KMS-11 (cell line): Measurements from ENCODE around the gene SSUH2.

Experiments used
- H2AFZ ChIP-seq: fragments of 200-600 bp; sonication (generic); 2 replicates; pipeline ENCODE4 v1.6.1; 2016; ENCODE audit warnings: antibody characterized with exemption, mixed run types, low read depth
- H3K27ac ChIP-seq: fragments of 200-600 bp; sonication (generic); 2 replicates; pipeline ENCODE4 v1.6.1; 2016; ENCODE audit warnings: mild to moderate bottlenecking, mixed run types
- H3K27me3 ChIP-seq: fragments of 200-600 bp; sonication (generic); 2 replicates; pipeline ENCODE4 v1.6.1; 2017; ENCODE audit warnings: mild to moderate bottlenecking, low read depth, mixed run types, moderate library complexity; ENCODE audit not compliant: insufficient read depth
- H3K36me3 ChIP-seq: fragments of 200-600 bp; sonication (generic); 2 replicates; pipeline ENCODE4 v1.6.1; 2017; ENCODE audit warnings: mild to moderate bottlenecking, mixed run types; ENCODE audit not compliant: insufficient read depth
- H3K4me1 ChIP-seq: fragments of 200-600 bp; sonication (generic); 2 replicates; pipeline ENCODE4 v1.6.1; 2016; ENCODE audit warnings: mild to moderate bottlenecking, low read depth, mixed run types; ENCODE audit not compliant: poor library complexity, severe bottlenecking
- H3K4me2 ChIP-seq: fragments of 200-600 bp; sonication (generic); 2 replicates; pipeline ENCODE4 v1.7.0; 2016; ENCODE audit warnings: mild to moderate bottlenecking, mixed run types
- H3K4me3 ChIP-seq: fragments of 200-600 bp; sonication (generic); IDR thresholded peaks from 2 replicates; pipeline ENCODE4 v1.6.1; 2017; ENCODE audit warnings: low read depth, low read length, mixed read lengths; ENCODE audit not compliant: insufficient read depth
- H3K79me2 ChIP-seq: fragments of 200-600 bp; sonication (generic); 2 replicates; pipeline ENCODE4 v1.6.1; 2016; ENCODE audit warnings: low read depth, mixed run types; ENCODE audit not compliant: insufficient read depth
- H3K9ac ChIP-seq: fragments of 200-600 bp; sonication (generic); 2 replicates; pipeline ENCODE4 v1.6.1; 2016; ENCODE audit warnings: mild to moderate bottlenecking, mixed run types
- H4K20me1 ChIP-seq: fragments of 200-600 bp; sonication (generic); 2 replicates; pipeline ENCODE4 v1.6.1; 2016; ENCODE audit warnings: mild to moderate bottlenecking, mixed run types; ENCODE audit not compliant: insufficient read depth
- TF ChIP-seq, protein P1 (sequence below): fragments of 200-600 bp; sonication (generic); conservative IDR thresholded peaks from 2 replicates; pipeline ENCODE4 v1.6.1; 2017; ENCODE audit warnings: low read depth, mild to moderate bottlenecking, antibody characterized with exemption, low read length, moderate library complexity, mixed read lengths

Gene SSUH2

DNA sequence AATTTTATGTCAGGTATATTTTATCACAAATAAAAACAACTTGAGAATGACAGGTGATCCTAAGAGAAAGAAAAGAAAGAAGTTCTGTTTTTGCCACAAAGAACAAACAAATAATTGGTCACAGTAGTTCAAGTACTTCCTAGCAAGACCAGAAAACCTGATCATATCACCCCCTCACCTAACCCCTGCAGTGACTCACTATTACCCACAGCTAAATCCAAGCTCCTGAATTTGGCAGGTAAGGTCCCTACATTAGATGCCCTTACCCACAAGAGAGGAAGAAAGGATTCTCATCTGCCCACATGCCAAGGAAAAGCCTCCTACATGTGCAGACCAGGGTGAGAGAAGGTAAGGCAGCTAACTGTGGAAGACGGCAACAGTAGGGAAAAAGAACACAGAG, 4.4 kb downstream of the SSUH2 start:
- no peaks in the 10 kb centered on the region for H3K36me3 ChIP-seq
- no peaks in the 10 kb centered on the region for H3K4me1 ChIP-seq
- H3K9ac ChIP-seq: no peak overlapping the region
- TF ChIP-seq, protein P1, sequence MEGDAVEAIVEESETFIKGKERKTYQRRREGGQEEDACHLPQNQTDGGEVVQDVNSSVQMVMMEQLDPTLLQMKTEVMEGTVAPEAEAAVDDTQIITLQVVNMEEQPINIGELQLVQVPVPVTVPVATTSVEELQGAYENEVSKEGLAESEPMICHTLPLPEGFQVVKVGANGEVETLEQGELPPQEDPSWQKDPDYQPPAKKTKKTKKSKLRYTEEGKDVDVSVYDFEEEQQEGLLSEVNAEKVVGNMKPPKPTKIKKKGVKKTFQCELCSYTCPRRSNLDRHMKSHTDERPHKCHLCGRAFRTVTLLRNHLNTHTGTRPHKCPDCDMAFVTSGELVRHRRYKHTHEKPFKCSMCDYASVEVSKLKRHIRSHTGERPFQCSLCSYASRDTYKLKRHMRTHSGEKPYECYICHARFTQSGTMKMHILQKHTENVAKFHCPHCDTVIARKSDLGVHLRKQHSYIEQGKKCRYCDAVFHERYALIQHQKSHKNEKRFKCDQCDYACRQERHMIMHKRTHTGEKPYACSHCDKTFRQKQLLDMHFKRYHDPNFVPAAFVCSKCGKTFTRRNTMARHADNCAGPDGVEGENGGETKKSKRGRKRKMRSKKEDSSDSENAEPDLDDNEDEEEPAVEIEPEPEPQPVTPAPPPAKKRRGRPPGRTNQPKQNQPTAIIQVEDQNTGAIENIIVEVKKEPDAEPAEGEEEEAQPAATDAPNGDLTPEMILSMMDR: no peak
- no peak overlapping the region for H3K27ac ChIP-seq
- no peaks in the 10 kb centered on the region for H3K79me2 ChIP-seq
- no peak overlapping the region for H3K4me3 ChIP-seq
- no peaks in the 10 kb centered on the region for H3K27me3 ChIP-seq
- no peaks in the 10 kb centered on the region for H4K20me1 ChIP-seq
- H3K4me2 ChIP-seq: no peak overlapping the region
- H2AFZ ChIP-seq: no peak overlapping the region

DNA sequence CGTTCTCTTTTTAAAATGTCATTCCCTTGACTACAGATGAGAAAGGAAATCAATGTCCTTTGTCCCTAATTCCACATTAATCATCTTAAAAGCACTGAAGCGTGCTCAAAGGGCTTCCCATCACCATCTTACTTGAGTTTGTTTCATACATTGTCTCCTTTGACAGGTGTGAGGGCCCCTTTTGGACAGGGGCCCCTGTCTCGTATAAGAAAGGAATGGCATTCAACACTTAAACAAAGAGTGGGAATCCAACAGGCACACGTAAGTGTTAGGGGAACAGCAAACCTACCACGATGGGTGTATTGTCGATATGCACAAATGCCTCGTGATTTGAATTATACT, 5.0 kb downstream of the SSUH2 start:
- H2AFZ ChIP-seq: no peak overlapping the region
- no peak overlapping the region for H3K4me2 ChIP-seq
- no peak overlapping the region for H3K4me3 ChIP-seq
- no peak overlapping the region for H3K9ac ChIP-seq
- H4K20me1 ChIP-seq: no peaks in the 10 kb centered on the region
- H3K79me2 ChIP-seq: no peaks in the 10 kb centered on the region
- no peak overlapping the region for H3K27ac ChIP-seq
- H3K36me3 ChIP-seq: no peaks in the 10 kb centered on the region
- no peaks in the 10 kb centered on the region for H3K27me3 ChIP-seq
- no peaks in the 10 kb centered on the region for H3K4me1 ChIP-seq
- TF ChIP-seq, protein P1: no peak

DNA sequence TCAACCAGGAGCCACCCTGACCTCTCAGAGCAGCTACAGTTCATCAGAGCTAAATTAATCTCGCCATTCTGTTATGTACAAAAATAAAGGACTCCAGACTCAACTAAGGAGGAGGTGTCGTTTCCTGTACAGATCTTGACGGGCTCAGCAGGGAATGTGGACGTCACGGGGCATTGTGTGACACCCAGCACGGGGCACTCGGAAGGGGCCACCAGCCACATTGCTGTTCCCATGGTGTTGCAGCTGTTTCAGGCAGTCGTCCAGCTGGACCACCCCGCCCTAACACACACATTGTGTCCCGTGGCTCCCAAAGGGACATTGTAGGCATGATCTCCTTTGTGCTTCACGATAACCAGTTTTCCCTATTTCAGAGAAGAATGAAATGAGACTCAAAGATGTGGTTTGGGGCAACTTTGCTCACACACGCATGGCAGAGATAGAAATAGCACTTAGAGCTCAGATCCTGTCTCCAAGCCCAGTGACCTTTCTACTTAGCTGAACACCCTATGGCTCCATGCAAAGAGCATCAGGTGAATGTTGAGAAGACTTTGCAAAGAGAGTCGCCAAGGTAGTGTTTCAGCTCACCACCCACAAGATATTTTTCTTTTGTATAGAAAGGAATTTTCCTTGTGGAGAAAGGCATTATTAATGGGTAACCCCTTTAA, 5.5 kb downstream of the SSUH2 start:
- TF ChIP-seq, protein P1: no peak
- H3K79me2 ChIP-seq: no peaks in the 10 kb centered on the region
- H2AFZ ChIP-seq: no peak overlapping the region

DNA sequence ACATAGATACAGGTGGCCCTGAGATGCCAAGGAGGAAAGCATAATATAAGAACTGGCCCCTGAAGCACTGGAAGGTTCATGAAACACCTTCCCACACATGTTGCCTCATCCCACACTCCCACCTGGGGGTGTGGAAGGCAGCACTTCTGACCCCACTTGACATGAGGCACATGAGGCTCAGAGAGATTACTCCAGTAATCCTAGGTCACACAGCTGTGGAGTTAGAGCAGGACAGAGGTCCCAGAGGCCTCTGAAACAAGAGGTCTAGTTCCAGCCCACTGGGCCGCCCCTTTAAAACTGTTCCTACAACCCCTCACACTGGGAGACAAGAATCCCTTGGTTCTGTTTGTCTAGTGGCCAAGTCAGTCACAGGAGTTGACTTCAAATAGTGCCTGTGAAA, 7.2 kb downstream of the SSUH2 start:
- no peaks in the 10 kb centered on the region for H3K27me3 ChIP-seq
- H3K4me1 ChIP-seq: peaks cover 6% of the 10 kb centered on the region
- H2AFZ ChIP-seq: no peak overlapping the region
- TF ChIP-seq, protein P1: no peak
- H3K27ac ChIP-seq: no peak overlapping the region
- no peaks in the 10 kb centered on the region for H4K20me1 ChIP-seq
- H3K9ac ChIP-seq: no peak overlapping the region
- no peaks in the 10 kb centered on the region for H3K79me2 ChIP-seq
- no peak overlapping the region for H3K4me3 ChIP-seq
- no peak overlapping the region for H3K4me2 ChIP-seq
- H3K36me3 ChIP-seq: no peaks in the 10 kb centered on the region

More for the DNA sequence above, 5.5 kb downstream of the SSUH2 start:
- no peak overlapping the region for H3K9ac ChIP-seq
- H4K20me1 ChIP-seq: no peaks in the 10 kb centered on the region
- H3K4me3 ChIP-seq: no peak overlapping the region
- no peaks in the 10 kb centered on the region for H3K27me3 ChIP-seq
- no peak overlapping the region for H3K27ac ChIP-seq
- no peaks in the 10 kb centered on the region for H3K36me3 ChIP-seq
- H3K4me1 ChIP-seq: no peaks in the 10 kb centered on the region
- H3K4me2 ChIP-seq: no peak overlapping the region
